ENCODE measurements around the gene KIAA0825. TPM values are rescaled to one million over a fixed set of nuclear protein-coding genes. Genes with fewer than 3 reads are reported as not detected.
A peak's percentile ranks its signal among the peaks of the same experiment; 100 is the strongest.

The KIAA0825 gene
- 0.08 and 0.43 TPM in 2 replicates for total RNA-seq (2014; rRNA removed; shearing (Covaris generic))
- polyA plus RNA-seq (2015; cell fraction: cytosol; rRNA removed): 0.05 and 0.10 TPM in 2 replicates
- polyA plus RNA-seq (2015; cell fraction: nucleus; rRNA removed): 0.39 and 0.58 TPM in 2 replicates

DNA sequence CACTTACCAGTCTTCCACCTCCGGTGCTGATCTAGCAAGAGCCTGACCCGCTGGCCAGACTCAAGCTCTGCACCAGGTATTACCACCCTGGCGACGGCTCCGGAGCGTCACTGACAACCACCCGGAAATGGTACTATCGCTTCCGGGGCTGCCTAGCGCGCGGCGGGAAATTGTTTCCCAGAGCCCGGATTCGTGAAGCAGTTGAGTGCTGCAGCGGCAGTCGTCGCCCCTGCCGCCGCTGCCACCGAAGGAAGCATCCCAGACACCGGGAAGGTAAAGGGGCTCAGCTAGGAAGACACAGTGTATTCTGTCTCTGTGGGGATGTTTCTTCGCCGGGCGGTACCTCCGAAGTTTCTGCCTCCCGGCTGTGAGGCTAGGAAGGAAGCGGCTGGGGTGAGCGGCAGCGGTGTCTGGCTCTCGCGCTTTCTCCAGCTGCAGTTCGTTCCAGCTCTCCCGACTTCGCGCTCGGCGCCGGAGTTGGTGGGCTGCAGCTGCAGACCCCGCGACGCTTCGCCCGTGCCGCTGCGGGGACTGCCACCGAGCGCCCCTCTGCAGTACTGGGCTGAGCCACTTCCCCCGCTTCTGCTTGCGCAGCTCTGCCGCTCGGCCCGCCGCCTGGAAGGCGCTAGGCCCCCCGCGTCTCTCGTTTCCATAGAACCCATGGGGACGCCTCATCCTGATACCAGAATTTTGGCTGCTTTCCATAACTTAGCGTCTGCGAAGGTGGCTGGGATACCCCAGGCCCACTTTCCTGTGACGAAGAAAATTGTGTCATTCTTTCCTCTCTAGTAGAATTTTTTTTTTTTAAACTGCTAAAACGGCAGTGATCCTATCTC is at the start of gene KIAA0825, which contains the start of gene SLF1:
TSS of gene KIAA0825 (minus strand) at position 112 of the 836 bp plus-strand sequence. CDS start 81,478 bp downstream, outside the sequence.
TSS of gene SLF1 (plus strand) at position 177 of the 836 bp plus-strand sequence. CDS start 10,142 bp downstream, outside the sequence.
- in situ Hi-C loops (cut with HindIII; ENCODE audit: low pct_unique_long_range_greater_than_20kb, low sequenced_read_pairs): no loop called here

DNA sequence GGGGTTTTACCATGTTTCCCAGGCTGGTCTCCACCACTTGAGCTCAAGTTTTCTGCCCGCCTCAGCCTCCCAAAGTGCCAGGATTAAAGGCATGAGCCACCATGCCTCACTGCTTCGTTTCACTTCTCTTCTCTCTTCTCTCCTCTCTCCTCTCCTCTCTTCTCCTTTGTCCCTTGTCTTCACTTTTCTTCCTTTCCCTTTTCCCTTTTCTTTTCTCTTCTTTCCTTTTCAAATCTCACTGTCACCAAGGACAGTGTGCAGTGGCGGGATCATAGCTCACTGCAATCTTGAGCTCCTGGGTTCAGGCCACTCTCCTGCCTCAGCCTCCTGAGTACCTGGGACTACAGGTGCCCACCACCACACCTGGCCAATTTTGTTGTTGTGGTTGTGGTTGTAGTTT is 49.5 kb upstream of the KIAA0825 start:
- DNase-seq (ENCODE audit: low read depth, low spot score): no peak
- in situ Hi-C loops (cut with HindIII; ENCODE audit: low pct_unique_long_range_greater_than_20kb, low sequenced_read_pairs): no loop called here

More for the DNA sequence above, at the start of gene KIAA0825, which contains the start of gene SLF1:
- peak; percentile 90 for DNase-seq (ENCODE audit: low read depth, low spot score)

DNA sequence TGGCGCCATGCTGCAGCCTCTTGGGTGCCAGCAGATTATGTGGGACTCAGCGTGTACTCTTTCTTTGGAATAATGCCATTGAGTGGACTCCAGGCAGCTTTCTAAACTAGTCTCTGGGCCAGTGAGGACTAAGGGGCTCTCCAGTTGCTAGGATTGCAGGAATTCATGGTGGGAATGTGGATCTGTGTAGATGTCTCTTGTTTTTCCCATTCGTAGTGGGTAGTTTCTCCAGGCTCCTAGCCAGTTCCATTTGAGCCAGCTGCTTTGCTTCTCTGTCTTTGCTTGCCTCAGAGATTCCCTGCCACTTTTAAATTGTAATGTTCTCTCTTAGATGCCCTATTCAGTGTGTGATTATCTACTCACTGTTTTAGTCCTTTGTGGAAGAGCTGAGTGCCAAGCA is 42.7 kb upstream of the KIAA0825 start:
- in situ Hi-C loops (cut with HindIII; ENCODE audit: low pct_unique_long_range_greater_than_20kb, low sequenced_read_pairs): no loop called here
- DNase-seq (ENCODE audit: low read depth, low spot score): no peak

- no peak for DNase-seq (ENCODE audit: low read depth, low spot score)
Measured at GRCh38 chr5:94660506-94660905, 42.1 kb upstream of the KIAA0825 start.

GRCh38 chr5:94658272-94658671 is 39.9 kb upstream of the KIAA0825 start:
- DNase-seq (ENCODE audit: low read depth, low spot score): no peak
- in situ Hi-C loops (cut with HindIII; ENCODE audit: low pct_unique_long_range_greater_than_20kb, low sequenced_read_pairs): no loop called here

More at GRCh38 chr5:94660506-94660905, 42.1 kb upstream of the KIAA0825 start:
- in situ Hi-C loops (cut with HindIII; ENCODE audit: low pct_unique_long_range_greater_than_20kb, low sequenced_read_pairs): no loop called here

GRCh38 chr5:94649874-94650273 is 31.5 kb upstream of the KIAA0825 start:
- no peak for DNase-seq (ENCODE audit: low read depth, low spot score)
- in situ Hi-C loops (cut with HindIII; ENCODE audit: low pct_unique_long_range_greater_than_20kb, low sequenced_read_pairs): no loop called here

DNA sequence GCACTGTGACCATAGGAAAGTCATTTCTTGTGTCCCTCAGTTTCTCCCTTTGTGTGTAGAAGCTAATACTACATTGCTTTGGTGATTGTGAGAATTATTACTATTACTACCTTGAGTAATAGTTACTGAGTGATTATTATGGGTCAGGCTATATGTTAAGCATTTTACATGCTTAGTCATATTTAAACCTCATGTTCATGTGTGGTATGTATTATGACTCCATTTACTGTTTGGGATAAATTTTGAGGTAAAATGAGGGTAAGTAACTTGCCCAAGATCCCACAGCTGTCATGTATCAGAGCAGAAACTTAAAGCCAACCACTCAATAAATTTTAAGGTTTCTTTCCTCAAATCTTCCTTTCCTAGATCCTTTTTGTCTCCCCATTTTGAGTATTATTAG is 28.4 kb upstream of the KIAA0825 start:
- no peak for DNase-seq (ENCODE audit: low read depth, low spot score)
- in situ Hi-C loops (cut with HindIII; ENCODE audit: low pct_unique_long_range_greater_than_20kb, low sequenced_read_pairs): no loop called here

DNA sequence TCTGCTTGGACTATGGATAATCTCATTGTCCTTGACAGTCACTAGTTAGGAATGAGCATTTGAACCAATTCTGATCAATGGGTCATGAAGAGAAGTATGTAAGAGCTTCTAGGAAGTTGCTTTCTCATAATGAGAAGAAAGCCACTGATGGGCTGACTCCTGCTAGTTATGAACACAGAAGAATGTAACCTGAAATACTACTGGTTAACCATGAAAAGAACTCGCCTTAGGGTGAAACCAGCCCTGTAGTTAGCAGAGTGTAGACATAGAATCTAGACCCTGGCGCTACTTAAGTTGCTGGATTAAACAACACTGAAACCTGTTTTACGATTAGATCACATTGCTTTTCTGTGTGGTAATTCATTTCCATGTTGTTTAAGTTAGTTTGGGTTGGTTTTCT is 26.6 kb upstream of the KIAA0825 start:
- in situ Hi-C loops (cut with HindIII; ENCODE audit: low pct_unique_long_range_greater_than_20kb, low sequenced_read_pairs): no loop called here
- DNase-seq (ENCODE audit: low read depth, low spot score): no peak

GRCh38 chr5:94640176-94640575 is 21.8 kb upstream of the KIAA0825 start:
- in situ Hi-C loops (cut with HindIII; ENCODE audit: low pct_unique_long_range_greater_than_20kb, low sequenced_read_pairs): no loop called here
- DNase-seq (ENCODE audit: low read depth, low spot score): no peak

DNA sequence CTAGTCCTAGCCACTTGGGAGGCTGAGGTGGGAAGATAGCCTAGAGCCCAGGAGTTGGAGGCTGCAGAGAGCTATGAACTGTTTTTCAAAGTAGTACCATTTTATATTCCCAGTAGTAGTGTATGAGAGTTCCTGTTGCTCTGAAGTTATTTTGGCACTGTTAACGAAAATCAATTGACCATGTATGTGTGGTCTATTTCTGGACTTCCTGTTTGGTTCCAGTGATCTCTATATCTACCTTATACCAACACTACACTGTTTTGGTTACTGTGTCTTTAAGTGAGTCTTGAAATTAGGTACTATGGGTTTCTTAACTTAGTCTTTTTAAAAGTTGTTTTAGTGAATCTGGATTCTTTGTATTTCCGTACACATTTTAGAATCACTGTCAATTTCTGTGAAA is 13.6 kb upstream of the KIAA0825 start:
- in situ Hi-C loops (cut with HindIII; ENCODE audit: low pct_unique_long_range_greater_than_20kb, low sequenced_read_pairs): no loop called here
- DNase-seq (ENCODE audit: low read depth, low spot score): no peak

GRCh38 chr5:94627191-94627590 is 8.8 kb upstream of the KIAA0825 start:
- in situ Hi-C loops (cut with HindIII; ENCODE audit: low pct_unique_long_range_greater_than_20kb, low sequenced_read_pairs): no loop called here
- no peak for DNase-seq (ENCODE audit: low read depth, low spot score)

DNA sequence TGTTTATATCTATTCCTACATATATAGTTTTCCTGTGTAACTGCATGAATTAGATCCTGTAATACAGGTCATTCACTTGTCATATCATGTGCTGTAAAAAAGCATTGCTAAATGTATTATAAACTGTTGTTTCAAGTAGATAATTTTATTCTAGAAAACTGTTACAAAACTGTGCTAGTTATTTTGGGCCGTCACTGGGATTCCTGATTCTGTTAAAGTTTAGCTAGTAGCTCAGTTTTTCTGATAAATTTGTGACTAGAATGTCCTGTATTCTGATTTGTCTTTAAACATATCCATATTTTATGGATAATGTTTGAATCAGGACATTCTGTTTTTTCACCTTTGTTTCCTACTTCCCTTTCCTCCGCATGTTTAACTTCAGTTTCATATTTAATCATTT is 5.5 kb upstream of the KIAA0825 start:
- in situ Hi-C loops (cut with HindIII; ENCODE audit: low pct_unique_long_range_greater_than_20kb, low sequenced_read_pairs): no loop called here
- DNase-seq (ENCODE audit: low read depth, low spot score): no peak

DNA sequence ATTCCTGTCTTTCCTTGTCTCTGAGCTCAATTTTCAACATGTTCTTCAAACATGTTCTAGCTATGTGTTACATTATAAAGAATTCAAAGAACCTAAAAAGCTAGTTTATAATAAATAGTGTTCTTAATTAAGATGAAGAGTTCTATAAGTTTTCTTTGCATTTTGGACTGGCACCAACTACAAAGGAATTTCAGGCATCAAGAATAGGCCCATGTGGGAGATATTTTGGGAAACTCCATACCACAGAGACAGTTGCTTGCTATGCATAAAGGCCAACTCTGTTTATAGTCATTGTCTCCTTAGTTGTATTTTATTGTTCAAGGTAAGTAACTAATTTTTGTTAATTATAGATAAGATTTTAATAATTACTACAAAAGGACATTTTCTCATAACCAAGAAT is 4.6 kb upstream of the KIAA0825 start:
- in situ Hi-C loops (cut with HindIII; ENCODE audit: low pct_unique_long_range_greater_than_20kb, low sequenced_read_pairs): no loop called here
- peak; percentile 17 for DNase-seq (ENCODE audit: low read depth, low spot score)

- peak; percentile 1 for DNase-seq (ENCODE audit: low read depth, low spot score)
- in situ Hi-C loops (cut with HindIII; ENCODE audit: low pct_unique_long_range_greater_than_20kb, low sequenced_read_pairs): no loop called here
Measured at GRCh38 chr5:94621763-94622162, 3.4 kb upstream of the KIAA0825 start.

- DNase-seq (ENCODE audit: low read depth, low spot score): no peak
- in situ Hi-C loops (cut with HindIII; ENCODE audit: low pct_unique_long_range_greater_than_20kb, low sequenced_read_pairs): no loop called here
Measured at GRCh38 chr5:94620256-94620655, 1.9 kb upstream of the KIAA0825 start.

- in situ Hi-C loops (cut with HindIII; ENCODE audit: low pct_unique_long_range_greater_than_20kb, low sequenced_read_pairs): no loop called here
Measured at GRCh38 chr5:94618029-94618492, 343 bp downstream of the KIAA0825 start.

GRCh38 chr5:94615862-94616261 is 2.5 kb downstream of the KIAA0825 start:
- in situ Hi-C loops (cut with HindIII; ENCODE audit: low pct_unique_long_range_greater_than_20kb, low sequenced_read_pairs): no loop called here
- no peak for DNase-seq (ENCODE audit: low read depth, low spot score)

More at GRCh38 chr5:94618029-94618492, 343 bp downstream of the KIAA0825 start:
- peak; percentile 62 for DNase-seq (ENCODE audit: low read depth, low spot score)

GRCh38 chr5:94614156-94614805 is 4.1 kb downstream of the KIAA0825 start:
- in situ Hi-C loops (cut with HindIII; ENCODE audit: low pct_unique_long_range_greater_than_20kb, low sequenced_read_pairs): no loop called here
- no peak for DNase-seq (ENCODE audit: low read depth, low spot score)
